LHCN-M2 (cell line): Measurements from ENCODE around the gene ZNHIT1. TPM values are rescaled to one million over a fixed set of nuclear protein-coding genes. Genes with fewer than 3 reads are reported as not detected.

Experiments
- DNase-seq: peaks from one replicate; pipeline ENCODE4 v3.0.0-alpha.2; 2012; ENCODE audit warnings: low read depth
- polyA plus RNA-seq: library from polyadenylated mRNA; unstranded; fragments of >200 nt; gene quantifications from one replicate; pipeline ENCODE4 v1.2.1, GENCODE V29; 2012; ENCODE audit warnings: missing spikeins
- total RNA-seq: library from RNA; depleted of rRNA; stranded (reverse); fragments of >200 nt; gene quantifications from 2 replicates; pipeline ENCODE4 v1.2.3, GENCODE V29; 2014; rRNA removed

ZNHIT1 gene
- total RNA-seq, result 116 and 134 TPM in 2 replicates
- 119 TPM for polyA plus RNA-seq

DNA sequence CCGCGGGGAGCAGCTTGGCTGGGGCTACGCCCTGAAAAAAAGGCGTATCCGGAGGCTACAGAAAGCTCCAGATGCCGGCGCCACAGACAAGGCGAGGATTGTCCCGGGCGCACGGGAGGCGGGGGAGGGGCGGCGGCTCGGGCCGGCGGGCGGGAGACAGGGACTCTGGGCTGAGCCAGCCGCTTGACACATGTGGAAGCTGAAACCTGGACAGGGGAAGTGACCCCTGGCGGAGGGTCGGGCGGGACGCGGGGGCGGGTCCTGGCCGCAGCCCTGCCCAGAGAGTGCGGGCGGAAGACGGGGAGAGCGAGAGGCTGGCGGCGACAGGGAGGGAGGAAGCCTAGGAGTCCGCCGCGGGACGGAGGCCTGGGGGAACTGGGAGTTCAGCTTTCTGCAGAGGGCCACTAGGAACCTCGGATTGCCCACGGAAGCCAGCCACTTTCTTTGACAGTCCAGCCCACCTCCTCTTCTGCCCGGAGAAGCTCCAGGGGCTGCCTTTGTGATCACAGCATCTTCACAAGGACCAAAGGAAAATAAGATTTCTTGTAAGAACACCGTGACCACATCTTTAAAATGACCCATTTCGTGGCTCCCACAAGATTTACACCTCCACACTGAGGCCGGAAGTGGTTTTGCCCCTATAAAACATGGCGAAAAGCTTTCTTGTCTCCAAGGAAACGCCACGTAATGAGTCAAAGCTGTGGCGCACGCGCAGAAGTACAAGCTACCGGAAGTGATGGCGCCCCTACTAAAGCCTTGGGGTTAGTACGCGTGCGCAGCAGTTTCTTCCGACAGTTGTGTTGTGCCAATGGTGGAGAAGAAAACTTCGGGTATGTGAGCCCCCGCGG lies at the start of gene ZNHIT1, which contains the start of gene PLOD3:
ZNHIT1 (plus strand) TSS at position 778 of the 848 bp plus-strand sequence; CDS start at position 809, 31 bp downstream.
PLOD3 (minus strand) TSS at position 194 of the 848 bp plus-strand sequence. CDS start 307 bp downstream, outside the sequence.
- DNase-seq, result peak; percentile 99

- DNase-seq, result no peak
These were observed 49.4 kb upstream of the ZNHIT1 start for GRCh38 chr7:101168412-101169049.

- no peak for DNase-seq
These were observed 48.7 kb upstream of the ZNHIT1 start for GRCh38 chr7:101169110-101169837.

GRCh38 chr7:101169838-101170551 lies 48.0 kb upstream of the ZNHIT1 start:
- DNase-seq, result peak; percentile 54

DNA sequence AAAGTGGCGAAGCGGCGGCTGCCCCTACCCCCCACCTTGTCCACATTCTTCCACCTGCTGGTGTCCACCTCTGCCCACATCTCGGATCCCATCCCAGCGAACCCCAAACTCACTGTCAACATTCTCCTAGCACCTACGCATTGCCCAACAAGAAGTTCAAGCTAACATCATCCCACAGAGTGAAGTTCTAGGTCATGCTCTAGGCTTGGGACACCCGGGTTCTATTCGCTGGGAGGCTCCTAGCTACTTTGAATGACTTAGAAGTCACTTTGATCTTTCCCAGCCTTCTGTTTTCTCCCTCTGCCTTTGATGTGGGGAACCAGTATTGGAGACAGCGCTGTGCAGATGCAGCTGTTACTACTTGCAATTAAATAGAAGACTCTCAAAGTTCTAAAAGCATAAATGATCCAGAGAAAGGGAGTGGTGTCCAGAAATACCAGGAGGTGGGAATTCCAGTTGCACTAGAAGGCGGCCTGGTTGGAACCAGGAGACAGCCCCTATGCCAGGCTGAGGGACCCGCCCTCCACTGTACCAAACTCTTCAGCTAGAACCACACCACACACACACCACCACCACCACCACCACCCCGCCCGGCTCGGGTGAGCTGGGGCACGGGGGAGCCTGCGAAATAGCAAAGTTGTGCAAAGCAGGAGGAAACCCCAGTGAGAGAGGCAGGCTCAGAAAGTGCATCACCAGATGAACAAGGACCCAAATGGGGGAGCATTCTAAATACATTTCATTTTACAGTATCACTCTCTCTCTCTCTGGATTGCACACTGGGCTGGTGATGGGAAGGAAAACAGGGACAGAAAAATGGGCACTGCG lies 47.1 kb upstream of the ZNHIT1 start:
- DNase-seq, result peak; percentile 54

DNA sequence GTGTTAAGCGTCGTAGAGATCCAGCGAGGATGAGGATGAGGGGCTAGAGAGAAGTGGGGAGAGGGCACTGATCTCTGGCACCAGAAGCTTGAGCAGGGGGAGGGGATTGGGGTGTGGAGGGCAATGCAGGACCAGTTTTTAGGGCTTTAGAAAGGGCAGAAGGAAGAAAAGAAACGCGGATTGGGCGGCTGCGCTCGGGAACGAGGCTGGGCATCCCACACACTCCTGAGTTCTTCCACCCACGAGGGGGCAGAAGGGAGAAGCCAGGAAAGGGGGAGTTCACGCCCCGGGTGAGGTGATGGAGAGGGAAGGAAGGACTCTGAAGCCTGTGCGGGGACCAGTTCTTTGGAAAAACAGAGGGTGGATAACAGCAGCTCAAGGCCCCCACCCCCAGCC lies 46.5 kb upstream of the ZNHIT1 start:
- DNase-seq, result no peak

DNA sequence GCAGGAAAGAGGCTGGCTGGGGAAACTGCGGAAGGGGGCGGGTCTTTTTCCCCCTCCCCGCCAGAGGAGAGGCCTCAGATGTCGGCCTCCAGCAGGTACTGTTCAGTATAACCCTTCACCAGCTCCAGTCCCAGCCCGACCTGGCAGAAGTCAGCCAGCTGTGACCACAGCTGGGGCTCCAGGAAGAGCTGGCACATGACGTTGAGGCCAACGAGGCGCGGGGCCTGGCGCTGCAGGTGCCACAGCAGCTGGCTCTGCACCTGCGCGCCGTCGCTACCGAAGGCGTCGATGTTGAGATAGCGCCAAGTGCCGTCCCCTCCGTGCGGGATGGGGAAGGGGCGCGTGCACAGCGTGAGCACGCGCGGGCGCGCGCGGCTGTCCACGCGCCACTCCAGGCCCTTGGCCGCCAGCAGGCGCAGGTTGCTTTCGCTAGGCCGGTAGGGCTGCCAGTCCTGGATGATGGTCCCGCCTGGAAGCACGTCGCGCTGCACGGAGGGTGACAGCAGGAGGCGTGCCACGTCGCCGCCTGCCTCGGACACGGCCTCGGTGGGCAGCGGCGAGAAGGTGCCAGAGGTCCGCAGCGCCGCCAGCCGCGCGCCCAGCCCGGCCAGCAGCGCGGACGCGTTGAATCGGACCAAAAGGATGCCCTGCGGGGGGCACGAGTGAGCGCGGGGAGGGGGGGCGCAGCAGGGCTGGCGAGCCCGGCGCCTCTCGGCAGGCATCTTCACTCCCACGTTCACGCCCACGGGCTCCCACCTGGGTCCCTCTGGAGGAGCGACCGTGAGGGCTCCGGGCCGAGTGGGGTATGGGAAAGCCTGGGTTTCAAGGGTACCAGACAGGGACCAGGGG lies 45.7 kb upstream of the ZNHIT1 start:
- DNase-seq, result no peak

- DNase-seq, result peak; percentile 81
These were observed 44.9 kb upstream of the ZNHIT1 start for GRCh38 chr7:101172854-101173751.

DNA sequence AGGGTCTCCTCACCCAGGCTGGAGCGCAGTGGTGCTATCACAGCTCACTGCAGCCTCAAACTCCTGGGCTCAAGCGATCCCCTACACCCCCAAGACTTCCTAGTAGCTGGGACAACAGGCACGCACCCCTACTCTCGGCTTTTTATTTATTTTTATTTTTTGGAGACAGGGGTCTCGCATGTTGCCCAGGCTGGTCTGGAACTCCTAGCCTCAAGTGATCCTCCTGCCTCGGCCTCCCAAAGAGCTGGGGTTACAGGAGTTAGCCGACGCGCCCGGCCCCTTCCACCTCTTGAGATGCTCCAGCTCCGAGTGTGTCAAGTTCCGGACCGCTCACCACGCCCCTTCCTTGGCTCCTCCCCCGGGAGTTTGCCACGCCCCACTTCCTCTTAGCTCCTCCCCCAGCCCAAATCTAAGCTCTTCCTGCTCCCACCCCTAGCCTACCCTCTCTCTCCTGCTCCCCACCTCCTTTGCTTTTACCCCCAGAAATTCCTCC lies 44.2 kb upstream of the ZNHIT1 start:
- peak; percentile 64 for DNase-seq

DNA sequence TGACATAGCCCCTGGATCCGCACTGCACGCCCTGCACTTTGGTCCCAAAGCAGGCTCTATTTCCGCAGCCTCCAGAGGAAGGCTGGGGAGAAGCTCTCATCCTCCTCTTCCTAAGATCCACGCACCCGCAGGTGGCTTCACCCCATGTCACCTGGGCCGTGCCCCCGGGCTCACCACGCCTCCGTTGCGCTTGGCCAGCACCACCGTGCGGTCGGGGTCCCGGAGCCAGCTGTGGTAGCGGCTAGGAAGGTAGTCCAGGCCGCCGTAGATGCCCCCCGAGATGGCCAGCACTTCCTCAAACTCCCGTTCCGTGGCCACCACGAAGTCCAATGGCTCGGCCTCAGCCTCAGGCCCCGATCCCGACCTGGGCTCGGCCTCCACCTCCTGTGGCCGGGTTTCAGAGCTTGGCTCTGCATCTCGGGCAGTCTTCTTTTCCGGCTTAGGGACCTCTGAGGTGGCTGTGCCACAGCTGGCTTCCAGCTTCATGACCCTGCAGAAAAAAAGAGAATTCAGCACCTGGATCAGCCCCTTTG lies 43.6 kb upstream of the ZNHIT1 start:
- no peak for DNase-seq

- DNase-seq, result no peak
These were observed 42.3 kb upstream of the ZNHIT1 start for GRCh38 chr7:101175664-101176063.

- no peak for DNase-seq
These were observed 40.3 kb upstream of the ZNHIT1 start for GRCh38 chr7:101177644-101178043.

DNA sequence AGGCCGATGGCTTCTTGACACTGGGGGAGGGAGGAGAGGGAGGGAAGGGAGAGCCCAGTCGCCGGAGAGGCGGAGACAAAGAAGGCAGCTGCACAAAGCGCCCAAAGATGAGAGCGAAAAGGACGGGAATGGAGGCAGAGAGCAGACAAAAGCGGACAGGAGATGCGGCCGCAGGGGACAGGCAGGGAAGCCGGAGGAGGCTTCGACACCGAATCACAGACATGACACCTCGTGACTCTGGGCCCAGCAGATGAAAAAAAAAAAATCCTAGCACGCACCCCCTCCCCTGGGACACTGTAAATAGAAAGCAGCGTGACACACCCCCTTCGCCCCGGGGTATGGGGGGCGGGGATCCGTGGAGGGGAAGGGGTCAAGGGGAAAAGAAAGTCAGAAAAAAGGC lies 38.8 kb upstream of the ZNHIT1 start:
- DNase-seq, result no peak

- DNase-seq, result no peak
These were observed 38.3 kb upstream of the ZNHIT1 start for GRCh38 chr7:101179713-101180112.

GRCh38 chr7:101180130-101180755 lies 37.7 kb upstream of the ZNHIT1 start, which contains the start of gene NAT16:
Gene NAT16, minus strand, starts transcription at chr7:101180293. Its CDS starts 5,486 bp downstream, at chr7:101174807.
- no peak for DNase-seq

GRCh38 chr7:101185258-101185839 lies 32.6 kb upstream of the ZNHIT1 start:
- peak; percentile 74 for DNase-seq

GRCh38 chr7:101186194-101186593 lies 31.8 kb upstream of the ZNHIT1 start:
- no peak for DNase-seq
